Measurements from ENCODE around the gene TDRD3.

Gene TDRD3

GRCh38 chr13:60509601-60510386 lies 112.8 kb downstream of the TDRD3 start:
- no peak for DNase-seq (ENCODE audit: low read depth)
- TF ChIP-seq, protein P1, sequence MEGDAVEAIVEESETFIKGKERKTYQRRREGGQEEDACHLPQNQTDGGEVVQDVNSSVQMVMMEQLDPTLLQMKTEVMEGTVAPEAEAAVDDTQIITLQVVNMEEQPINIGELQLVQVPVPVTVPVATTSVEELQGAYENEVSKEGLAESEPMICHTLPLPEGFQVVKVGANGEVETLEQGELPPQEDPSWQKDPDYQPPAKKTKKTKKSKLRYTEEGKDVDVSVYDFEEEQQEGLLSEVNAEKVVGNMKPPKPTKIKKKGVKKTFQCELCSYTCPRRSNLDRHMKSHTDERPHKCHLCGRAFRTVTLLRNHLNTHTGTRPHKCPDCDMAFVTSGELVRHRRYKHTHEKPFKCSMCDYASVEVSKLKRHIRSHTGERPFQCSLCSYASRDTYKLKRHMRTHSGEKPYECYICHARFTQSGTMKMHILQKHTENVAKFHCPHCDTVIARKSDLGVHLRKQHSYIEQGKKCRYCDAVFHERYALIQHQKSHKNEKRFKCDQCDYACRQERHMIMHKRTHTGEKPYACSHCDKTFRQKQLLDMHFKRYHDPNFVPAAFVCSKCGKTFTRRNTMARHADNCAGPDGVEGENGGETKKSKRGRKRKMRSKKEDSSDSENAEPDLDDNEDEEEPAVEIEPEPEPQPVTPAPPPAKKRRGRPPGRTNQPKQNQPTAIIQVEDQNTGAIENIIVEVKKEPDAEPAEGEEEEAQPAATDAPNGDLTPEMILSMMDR (conservative IDR thresholded peaks at IDR 0.05; ENCODE audit: control insufficient read depth, insufficient read depth, low read depth, low read length) = no peak
- H3K4me3 ChIP-seq (ENCODE audit: control insufficient read depth, low read depth, low read length) = no peak overlapping the region

- TF ChIP-seq, protein P1 (conservative IDR thresholded peaks at IDR 0.05; ENCODE audit: control insufficient read depth, insufficient read depth, low read depth, low read length) = no peak
- no peak overlapping the region for H3K4me3 ChIP-seq (ENCODE audit: control insufficient read depth, low read depth, low read length)
- no peak for DNase-seq (ENCODE audit: low read depth)
Observed at GRCh38 chr13:60511637-60512036, 114.6 kb downstream of the TDRD3 start.

- no peak for DNase-seq (ENCODE audit: low read depth)
- no peak overlapping the region for H3K4me3 ChIP-seq (ENCODE audit: control insufficient read depth, low read depth, low read length)
- TF ChIP-seq, protein P1 (conservative IDR thresholded peaks at IDR 0.05; ENCODE audit: control insufficient read depth, insufficient read depth, low read depth, low read length) = no peak
Observed at GRCh38 chr13:60514891-60515290, 117.9 kb downstream of the TDRD3 start.

DNA sequence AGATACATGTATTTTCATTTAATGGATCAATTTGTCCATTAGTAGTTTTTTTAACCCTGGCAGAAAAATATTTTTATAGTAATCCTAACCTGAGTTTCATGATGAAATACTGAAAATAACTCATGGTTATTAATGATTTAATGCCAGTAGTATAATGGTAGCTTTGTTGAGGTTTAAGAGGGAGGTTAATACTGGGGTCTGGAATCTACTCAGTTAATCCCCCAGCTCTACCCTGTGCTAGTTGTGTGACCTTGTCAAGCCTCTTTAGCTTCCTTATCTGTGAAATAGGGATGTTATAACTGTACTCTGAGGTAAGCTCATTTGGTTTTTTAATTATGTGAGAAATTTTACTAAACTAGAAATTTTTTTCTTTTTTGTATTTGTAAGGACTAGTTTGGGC lies 122.5 kb downstream of the TDRD3 start:
- DNase-seq (ENCODE audit: low read depth) = no peak
- no peak overlapping the region for H3K4me3 ChIP-seq (ENCODE audit: control insufficient read depth, low read depth, low read length)
- TF ChIP-seq, protein P1 (conservative IDR thresholded peaks at IDR 0.05; ENCODE audit: control insufficient read depth, insufficient read depth, low read depth, low read length) = no peak

GRCh38 chr13:60520902-60521569 lies 124.0 kb downstream of the TDRD3 start:
- no peak for DNase-seq (ENCODE audit: low read depth)
- H3K4me3 ChIP-seq (ENCODE audit: control insufficient read depth, low read depth, low read length) = no peak overlapping the region
- TF ChIP-seq, protein P1 (conservative IDR thresholded peaks at IDR 0.05; ENCODE audit: control insufficient read depth, insufficient read depth, low read depth, low read length) = no peak

DNA sequence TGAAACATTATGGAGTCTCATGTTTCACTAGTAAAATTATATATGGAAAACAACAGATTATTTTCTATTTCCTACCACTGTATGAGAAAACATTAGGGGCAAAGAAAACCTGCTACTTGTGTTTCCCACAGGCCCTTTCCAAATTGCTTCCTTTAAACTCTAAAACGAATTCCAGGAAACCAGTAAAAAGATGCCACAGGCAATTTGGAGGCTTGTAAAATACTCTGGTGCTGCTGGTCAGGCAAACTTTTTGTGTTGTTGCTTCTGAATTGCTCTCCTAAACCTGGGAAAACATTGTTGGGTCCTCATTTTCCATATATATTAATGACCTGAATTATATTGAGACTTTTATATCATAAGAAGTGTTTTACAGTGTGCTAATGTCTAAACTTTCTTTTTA lies 141.5 kb downstream of the TDRD3 start:
- TF ChIP-seq, protein P1 (conservative IDR thresholded peaks at IDR 0.05; ENCODE audit: control insufficient read depth, insufficient read depth, low read depth, low read length) = no peak
- no peak overlapping the region for H3K4me3 ChIP-seq (ENCODE audit: control insufficient read depth, low read depth, low read length)
- DNase-seq (ENCODE audit: low read depth) = no peak
